K562 (cell line): ENCODE measurements around the gene TEX22. TPM values are rescaled to one million over a fixed set of nuclear protein-coding genes. Genes with fewer than 3 reads are reported as not detected.
A peak's percentile ranks its signal among the peaks of the same experiment; 100 is the strongest.

Experiments used
- ATAC-seq: fragments of 200-7000 bp; cut with Tn5 transposase; 3 replicates; pipeline ENCODE4 v1.9.1; 2020; ENCODE audit warnings: moderate library complexity
- BruUV-seq: library from RNA; stranded (reverse); fragments of 400-500 nt; replicated peaks from 2 replicates; lab custom pipeline; 2021; lab: Mats Ljungman, UMichigan
- CTCF ChIA-PET: fragments of 300-600 bp; formaldehyde crosslinking; extraction: SDS; loops from one replicate; lab custom pipeline; 2021; ENCODE audit warnings: low intra/inter-chr PET ratio; lab: Yijun Ruan, JAX
- POLR2A ChIA-PET: fragments of 300-600, 350-650 bp; sonication (Branson Sonifier 250); formaldehyde crosslinking; extraction: SDS; loops from one replicate; lab custom pipeline; 2021; ENCODE audit warnings: antibody characterized with exemption, inconsistent platforms; lab: Yijun Ruan, JAX
- DNase-seq, 4 experiments: peaks; one replicate each; pipeline versions ENCODE4 v3.0.0 to v3.0.0-alpha.2; 2011 to 2018; ENCODE audit warnings: low spot score in 3 of 4, mixed read lengths in 3 of 4; ENCODE audit errors: extremely low read depth in 1 of 4
- FAIRE-seq: peaks from 2 replicates; lab custom pipeline; 2011; peaks lifted over from hg19 to GRCh38; lab: Jason Lieb, UNC
- H2AFZ ChIP-seq: 2 replicates; pipeline ENCODE4 v1.6.0; 2011; ENCODE audit warnings: low read depth, low read length, control low read depth, inconsistent platforms
- H3K27ac ChIP-seq: fragments of 200-600 bp; 3 replicates; pipeline ENCODE4 v1.8.0; 2011; ENCODE audit warnings: low read depth, mild to moderate bottlenecking, control low read depth, inconsistent platforms, low read length, moderate library complexity, mixed read lengths; ENCODE audit errors: extremely low read depth
- H3K27me3 ChIP-seq, 2 experiments: fragments of 300-600 bp in 1 of 2; 2 replicates in 1 of 2; 3 replicates in 1 of 2; pipeline versions ENCODE4 v1.6.0 to v1.8.0; 2011; ENCODE audit warnings: inconsistent platforms in 2 of 2, low read length in 2 of 2, mild to moderate bottlenecking in 1 of 2, mixed read lengths in 1 of 2, moderate library complexity in 1 of 2; ENCODE audit not compliant: control insufficient read depth in 2 of 2, insufficient read depth in 2 of 2
- H3K36me3 ChIP-seq: fragments of 300-600 bp; 3 replicates; pipeline ENCODE4 v1.8.0; 2011; ENCODE audit warnings: mild to moderate bottlenecking, low read length, inconsistent platforms; ENCODE audit not compliant: control insufficient read depth, insufficient read depth
- H3K4me1 ChIP-seq, 2 experiments: fragments of 200-600 bp in 1 of 2; replicated peaks in 1 of 2; 2 replicates in 1 of 2; 3 replicates in 1 of 2; pipeline versions ENCODE4 v1.5.1 to v1.8.0; 2011; ENCODE audit warnings: inconsistent platforms in 2 of 2, low read length in 2 of 2, mild to moderate bottlenecking in 1 of 2, mixed read lengths in 1 of 2, moderate library complexity in 1 of 2; ENCODE audit not compliant: control insufficient read depth in 2 of 2, insufficient read depth in 2 of 2
- H3K4me2 ChIP-seq: 2 replicates; pipeline ENCODE4 v1.6.1; 2011; ENCODE audit warnings: low read length, control low read depth, inconsistent platforms, mixed read lengths; ENCODE audit not compliant: insufficient read depth
- H3K4me3 ChIP-seq: fragments of 200-600 bp; sonication (generic), shearing (Covaris generic); 2 replicates; pipeline ENCODE4 v1.5.1; 2016; ENCODE audit warnings: control low read depth, inconsistent platforms
- H3K79me2 ChIP-seq: fragments of 200-600 bp; 3 replicates; pipeline ENCODE4 v1.8.0; 2011; ENCODE audit warnings: low read length, inconsistent platforms; ENCODE audit not compliant: control insufficient read depth, insufficient read depth
- H3K9ac ChIP-seq, 2 experiments: 2 replicates each; pipeline versions ENCODE4 v1.6.0 to v1.6.1; 2011; ENCODE audit warnings: low read depth in 2 of 2, low read length in 2 of 2, control low read depth in 1 of 2, inconsistent platforms in 1 of 2, mild to moderate bottlenecking in 1 of 2, mixed read lengths in 1 of 2; ENCODE audit not compliant: insufficient read depth in 1 of 2
- H3K9me1 ChIP-seq: one replicate; pipeline ENCODE4 v1.6.0; 2011; ENCODE audit warnings: inconsistent platforms, mild to moderate bottlenecking, low read length, moderate library complexity; ENCODE audit not compliant: control insufficient read depth, insufficient read depth
- H3K9me3 ChIP-seq: replicated peaks from 2 replicates; pipeline ENCODE4 v1.5.1; 2011; ENCODE audit warnings: low read depth, low read length, inconsistent platforms; ENCODE audit not compliant: control insufficient read depth, insufficient read depth
- H4K20me1 ChIP-seq: replicated peaks from 2 replicates; pipeline ENCODE4 v1.6.1; 2011; ENCODE audit warnings: low read length, inconsistent platforms, mixed read lengths; ENCODE audit not compliant: control insufficient read depth, insufficient read depth
- ARID3B ChIP-seq: fragments of 250-450 bp; sonication (Bioruptor Pico); IDR thresholded peaks from 2 replicates; pipeline ENCODE4 v1.4.0; 2020; ENCODE audit warnings: borderline replicate concordance
- BHLHE40 ChIP-seq: IDR thresholded peaks from 2 replicates; pipeline ENCODE4 v1.6.1; 2011; ENCODE audit warnings: low read length, improper control_type of control experiment
- HNRNPLL ChIP-seq: fragments of 200-400 bp; formaldehyde crosslinking; IDR thresholded peaks from 2 replicates; pipeline ENCODE4 v1.6.1; 2017; ENCODE audit warnings: low read length, low read depth, mild to moderate bottlenecking; ENCODE audit not compliant: poor library complexity, severe bottlenecking
- KDM2B ChIP-seq: fragments of 250-450 bp; sonication (Bioruptor Pico); IDR thresholded peaks from 2 replicates; pipeline ENCODE4 v1.8.0; 2021; ENCODE audit warnings: mild to moderate bottlenecking, moderate library complexity
- MAFG ChIP-seq: fragments of 450-650 bp; conservative IDR thresholded peaks from 2 replicates; pipeline ENCODE4 v1.6.1; 2016; ENCODE audit warnings: missing genetic modification characterization, missing compliant biosample characterization
- SMARCE1 ChIP-seq: fragments of 450-650 bp; IDR thresholded peaks from 2 replicates; pipeline ENCODE4 v1.7.1; 2016; ENCODE audit warnings: mild to moderate bottlenecking
- STAT5A ChIP-seq: IDR thresholded peaks from 2 replicates; pipeline ENCODE4 v1.6.1; 2012; ENCODE audit warnings: low read length, inconsistent platforms, borderline replicate concordance
- TARDBP ChIP-seq: fragments of 450-650 bp; IDR thresholded peaks from 2 replicates; pipeline ENCODE4 v1.6.1; 2016
- WGBS: fragments of 100-300 bp; shearing (Covaris generic); methylation state at CpG from one replicate; pipeline ENCODE4 v1.1.6; 2016; ENCODE audit warnings: low coverage, mixed read lengths; ENCODE audit not compliant: insufficient coverage; ENCODE audit errors: missing lambda C conversion rate; 5-methylcytosine and 5-hydroxymethylcytosine counted together
- in situ Hi-C: fragments of 300-500 bp; cut with MboI; formaldehyde crosslinking; loops from 4 replicates; pipeline ENCODE4 v1.15.0; 2018; ENCODE audit warnings: inconsistent platforms, mixed read lengths
- intact Hi-C: fragments of 100-400 bp; cut with micrococcal nuclease; formaldehyde crosslinking; loops from 2 replicates; pipeline ENCODE4 v1.14.2; 2022
- polyA plus RNA-seq, 8 experiments: library from polyadenylated mRNA; depleted of rRNA in 4 of 8; stranded (reverse) in 5 of 8; unstranded in 3 of 8; fragments of >200 nt; fragmentation: Nextera tagmentation in 2 of 8; fragmentation: Illumina TruSeq in 1 of 8; extraction: Ambion mirVana in 2 of 8; extraction: Trizol in 1 of 8; gene quantifications; 2 replicates each; pipeline versions ENCODE4 v1.2.1 to v1.2.3, GENCODE V29; 2011 to 2014; ENCODE audit warnings: inconsistent platforms in 1 of 8, missing spikeins in 1 of 8
- total RNA-seq, 7 experiments: library from RNA; depleted of rRNA in 6 of 7; stranded (reverse); fragments of >200 nt in 6 of 7; fragmentation: Illumina TruSeq in 2 of 7; extraction: Trizol in 2 of 7; gene quantifications; 2 replicates each; pipeline versions ENCODE4 v1.2.1 to v1.2.3, GENCODE V29; 2011 to 2021; ENCODE audit warnings: low replicate concordance in 1 of 7

TEX22 gene
- total and polyA plus RNA-seq, 9 of the 15 experiments (the other 6 are each of a cell fraction or from before 2014, with no cell fraction given): 0.04 to 1.7 (median 0.23) TPM; not detected in 2

GRCh38 chr14:105356927-105357326 is 41.4 kb upstream of the TEX22 start:
- POLR2A ChIA-PET: no interaction called here
- H3K4me1 ChIP-seq: peaks cover 2 to 12% of the 10 kb centered on the region in 2 experiments; a peak in 4 of 5 replicates
- intact Hi-C loops: no loop called here
- H3K27me3 ChIP-seq: no peaks in the 10 kb centered on the region
- no TSS peak for BruUV-seq
- H2AFZ ChIP-seq: no peak overlapping the region
- H3K4me2 ChIP-seq: no peak overlapping the region
- H3K36me3 ChIP-seq: no peaks in the 10 kb centered on the region
- H3K9me1 ChIP-seq: no peaks in the 10 kb centered on the region
- no peak overlapping the region for H3K27ac ChIP-seq
- no peaks in the 10 kb centered on the region for H3K79me2 ChIP-seq
- no peaks in the 10 kb centered on the region for H4K20me1 ChIP-seq
- no peak for FAIRE-seq
- TF ChIP-seq KDM2B: no peak
- no peak for TF ChIP-seq HNRNPLL
- TF ChIP-seq STAT5A: no peak
- TF ChIP-seq, all 486 proteins: peak for 0
- in situ Hi-C loops: loop anchor here (10.0 kb wide), 1 partner anchor 262 kb away; no protein-coding TSS in a partner anchor
- WGBS: 49% methylated on average over 5 of the region's 9 CpGs
- no peak overlapping the region; a peak in 1 of 4 replicates for H3K9ac ChIP-seq
- CTCF ChIA-PET: no interaction called here
- no peak for DNase-seq
- H3K4me3 ChIP-seq: no peak overlapping the region
- no peak for ATAC-seq
- no peaks in the 10 kb centered on the region for H3K9me3 ChIP-seq

GRCh38 chr14:105357626-105358025 is 40.7 kb upstream of the TEX22 start:
- no peaks in the 10 kb centered on the region for H3K9me1 ChIP-seq
- TF ChIP-seq SMARCE1 (no peak), MAFG (tag) (no peak), TARDBP (no peak), BHLHE40 (no peak), ARID3B (CRISPR knock-in tag) (no peak)
- H4K20me1 ChIP-seq: no peaks in the 10 kb centered on the region
- H3K9me3 ChIP-seq: no peaks in the 10 kb centered on the region
- H3K4me1 ChIP-seq: peaks cover 0 to 8% of the 10 kb centered on the region in 2 experiments; a peak in 2 of 5 replicates
- no peak overlapping the region for H3K4me3 ChIP-seq
- no peak for ATAC-seq
- in situ Hi-C loops: loop anchor here (10.0 kb wide), 1 partner anchor 263 kb away; no protein-coding TSS in a partner anchor
- BruUV-seq: no TSS peak
- ChIA-PET POLR2A (no interaction called here), CTCF (no interaction called here)
- no peak for FAIRE-seq
- no peaks in the 10 kb centered on the region for H3K79me2 ChIP-seq
- WGBS: 88% methylated on average over 13 of the region's 17 CpGs
- no peak overlapping the region for H3K27ac ChIP-seq
- no peaks in the 10 kb centered on the region for H3K36me3 ChIP-seq
- DNase-seq: no peak
- intact Hi-C loops: no loop called here
- H3K27me3 ChIP-seq: no peaks in the 10 kb centered on the region
- H3K9ac ChIP-seq: 0 out of 4 replicates have a peak overlapping the region, but pooled peaks of 1 of the 2 experiments have one; percentile 17
- no peak overlapping the region for H3K4me2 ChIP-seq
- no peak overlapping the region for H2AFZ ChIP-seq
